NB4 (cell line): ENCODE results near the gene TMEM207.

Experiments
- CTCF ChIP-seq: IDR thresholded peaks from one replicate; pipeline ENCODE4 v1.5.1; 2012; ENCODE audit warnings: low read depth, low read length
- POLR2A ChIP-seq: IDR thresholded peaks from 2 replicates; pipeline ENCODE4 v1.6.1; 2011; ENCODE audit warnings: mild to moderate bottlenecking; ENCODE audit not compliant: insufficient read length; ENCODE audit errors: extremely low read depth

DNA sequence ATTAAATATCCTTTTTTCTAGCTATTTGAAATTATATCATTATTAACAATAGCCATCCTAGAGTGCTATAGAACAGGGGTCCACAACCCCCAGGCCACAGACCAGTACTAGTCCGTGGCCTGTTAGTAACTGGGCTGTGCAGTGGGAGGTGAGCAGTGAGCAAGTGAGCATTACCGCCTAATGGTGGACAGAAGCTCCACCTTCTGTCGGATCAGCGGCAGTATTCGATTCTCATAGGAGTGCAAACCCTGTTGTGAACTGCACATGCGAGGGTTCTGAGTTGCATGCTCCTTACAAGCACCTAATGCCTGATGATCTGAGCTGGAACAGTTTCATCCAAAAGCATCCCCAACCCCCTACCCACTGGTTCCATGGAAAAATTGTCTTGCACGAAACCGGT, 50.0 kb downstream of the TMEM207 start:
- TF ChIP-seq CTCF (no peak), POLR2A (no peak)
